HCT116 (cell line): ENCODE data around the gene RALGPS2. TPM values are rescaled to one million over a fixed set of nuclear protein-coding genes. Genes with fewer than 3 reads are reported as not detected.

Experiments used
- ATAC-seq: fragments of 200-7000 bp; cut with Tn5 transposase; 2 replicates; pipeline ENCODE4 v1.9.1; 2020; ENCODE audit warnings: mild to moderate bottlenecking, moderate library complexity
- BruUV-seq: library from RNA; stranded (reverse); fragments of 400-500 nt; replicated peaks from 2 replicates; lab custom pipeline; 2021; lab: Mats Ljungman, UMichigan
- CTCF ChIA-PET: fragments of 300-600 bp; sonication (Branson Sonifier 250); formaldehyde crosslinking; loops from one replicate; lab custom pipeline; 2021; ENCODE audit warnings: antibody characterized with exemption; lab: Charles Lee
- POLR2A ChIA-PET: fragments of 300-600, 350-600 bp; sonication (Branson Sonifier 250); formaldehyde crosslinking; loops from one replicate; lab custom pipeline; 2021; ENCODE audit warnings: antibody characterized with exemption; lab: Charles Lee
- RAD21 ChIA-PET, 2 experiments: fragments of 300-600 bp; sonication (Branson Sonifier 250); formaldehyde crosslinking; loops; one replicate each; lab custom pipeline; 2023; ENCODE audit warnings: low total read pairs in 2 of 2; ENCODE audit not compliant: uncharacterized antibody in 2 of 2, unreplicated experiment in 2 of 2, low non-redundant PET in 1 of 2; lab: Charles Lee
- DNase-seq: peaks from one replicate; pipeline ENCODE4 v3.0.0-alpha.2; 2010; ENCODE audit warnings: low read depth, low spot score
- H2AFZ ChIP-seq: fragments of 200-600 bp; shearing (Covaris generic), sonication (generic); 2 replicates; pipeline ENCODE4 v1.6.1; 2017; ENCODE audit warnings: low read depth, mixed run types, mixed read lengths, antibody characterized with exemption, low read length; ENCODE audit not compliant: poor library complexity, severe bottlenecking
- H3K27ac ChIP-seq: 2 replicates; pipeline ENCODE4 v1.5.1; 2012; ENCODE audit warnings: low read depth, low read length
- H3K27me3 ChIP-seq: fragments of 200-600 bp; sonication (generic); 2 replicates; pipeline ENCODE4 v1.6.1; 2016; ENCODE audit warnings: mixed run types, low read length, mixed read lengths; ENCODE audit not compliant: insufficient read depth
- H3K36me3 ChIP-seq, 2 experiments: fragments of 200-500 bp in 1 of 2; fragments of 200-600 bp in 1 of 2; sonication (Bioruptor generic) in 1 of 2; sonication (generic) in 1 of 2; 2 replicates each; pipeline versions ENCODE4 v1.5.1 to v1.6.1; 2014 to 2016; ENCODE audit warnings: low read length in 2 of 2, inconsistent platforms in 1 of 2, mixed read lengths in 1 of 2, mixed run types in 1 of 2; ENCODE audit not compliant: insufficient read depth in 2 of 2, control insufficient read depth in 1 of 2
- H3K4me1 ChIP-seq, 2 experiments: fragments of 200-600 bp in 1 of 2; sonication (generic) in 1 of 2; 2 replicates each; pipeline versions ENCODE4 v1.5.1 to v1.6.1; 2012 to 2017; ENCODE audit warnings: low read length in 2 of 2, inconsistent platforms in 1 of 2, mild to moderate bottlenecking in 1 of 2, mixed read lengths in 1 of 2, mixed run types in 1 of 2, moderate library complexity in 1 of 2; ENCODE audit not compliant: insufficient read depth in 2 of 2, control insufficient read depth in 1 of 2
- H3K4me2 ChIP-seq: fragments of 200-600 bp; sonication (generic); 2 replicates; pipeline ENCODE4 v1.6.1; 2017; ENCODE audit warnings: mixed run types, low read length, mixed read lengths
- H3K4me3 ChIP-seq, 2 experiments: fragments of 200-600 bp in 1 of 2; sonication (generic) in 1 of 2; replicated peaks in 1 of 2; 2 replicates each; pipeline ENCODE4 v1.5.1; 2011 to 2016; ENCODE audit warnings: low read length in 2 of 2, control low read depth in 1 of 2, low read depth in 1 of 2, mild to moderate bottlenecking in 1 of 2, mixed read lengths in 1 of 2, mixed run types in 1 of 2
- H3K79me2 ChIP-seq: fragments of 200-600 bp; sonication (generic); 2 replicates; pipeline ENCODE4 v1.6.1; 2017; ENCODE audit warnings: mild to moderate bottlenecking, mixed run types, low read length, moderate library complexity, mixed read lengths; ENCODE audit not compliant: insufficient read depth
- H3K9ac ChIP-seq: fragments of 200-600 bp; sonication (generic); 2 replicates; pipeline ENCODE4 v1.6.1; 2016; ENCODE audit warnings: low read length, mixed read lengths
- H3K9me2 ChIP-seq: fragments of 200-600 bp; sonication (generic), shearing (Covaris generic); 2 replicates; pipeline ENCODE4 v1.6.1; 2017; ENCODE audit warnings: mixed run types, mild to moderate bottlenecking, moderate library complexity; ENCODE audit not compliant: insufficient read depth
- H3K9me3 ChIP-seq, 2 experiments: fragments of 200-500 bp in 1 of 2; fragments of 200-600 bp in 1 of 2; sonication (Bioruptor generic) in 1 of 2; sonication (generic) in 1 of 2; 2 replicates each; pipeline ENCODE4 v1.6.1; 2014 to 2017; ENCODE audit warnings: low read length in 2 of 2, mixed read lengths in 2 of 2, inconsistent platforms in 1 of 2, low read depth in 1 of 2, mild to moderate bottlenecking in 1 of 2, mixed run types in 1 of 2, moderate library complexity in 1 of 2; ENCODE audit not compliant: control insufficient read depth in 1 of 2, insufficient read depth in 1 of 2
- H4K20me1 ChIP-seq: fragments of 200-600 bp; sonication (generic), shearing (Covaris generic); 2 replicates; pipeline ENCODE4 v1.6.1; 2017; ENCODE audit warnings: mixed run types, mild to moderate bottlenecking, moderate library complexity; ENCODE audit not compliant: insufficient read depth
- CBX3 ChIP-seq: IDR thresholded peaks from 2 replicates; pipeline ENCODE4 v1.6.1; 2012; ENCODE audit warnings: low read depth
- CEBPB ChIP-seq: IDR thresholded peaks from 2 replicates; pipeline ENCODE4 v1.6.1; 2012; ENCODE audit warnings: low read depth
- EGR1 ChIP-seq: IDR thresholded peaks from 2 replicates; pipeline ENCODE4 v1.6.1; 2012; ENCODE audit warnings: low read depth
- ELF1 ChIP-seq: IDR thresholded peaks from 2 replicates; pipeline ENCODE4 v1.6.1; 2012; ENCODE audit warnings: low read depth, borderline replicate concordance
- FOSL1 ChIP-seq: IDR thresholded peaks from 2 replicates; pipeline ENCODE4 v1.6.1; 2012; ENCODE audit warnings: low read depth
- JUND ChIP-seq: IDR thresholded peaks from 2 replicates; pipeline ENCODE4 v1.6.1; 2012
- POLR2A ChIP-seq: IDR thresholded peaks from 2 replicates; pipeline ENCODE4 v1.7.0; 2011; ENCODE audit warnings: borderline replicate concordance; ENCODE audit not compliant: insufficient read depth, insufficient read length; ENCODE audit errors: extremely low read depth
- POLR2AphosphoS5 ChIP-seq: IDR thresholded peaks from 2 replicates; pipeline ENCODE4 v1.6.1; 2011; ENCODE audit warnings: mild to moderate bottlenecking, low read depth, low read length, moderate library complexity
- RAD21 ChIP-seq: IDR thresholded peaks from 2 replicates; pipeline ENCODE4 v1.6.1; 2012; ENCODE audit warnings: low read depth, mild to moderate bottlenecking
- SP1 ChIP-seq: IDR thresholded peaks from 2 replicates; pipeline ENCODE4 v1.6.1; 2012; ENCODE audit warnings: low read depth
- SRF ChIP-seq: IDR thresholded peaks from 2 replicates; pipeline ENCODE4 v1.6.1; 2012; ENCODE audit warnings: low read depth
- TCF7L2 ChIP-seq: IDR thresholded peaks from 2 replicates; pipeline ENCODE4 v1.7.0; 2011; ENCODE audit warnings: borderline replicate concordance, inconsistent platforms; ENCODE audit not compliant: insufficient read depth, insufficient read length; ENCODE audit errors: extremely low read depth
- YY1 ChIP-seq: IDR thresholded peaks from 2 replicates; pipeline ENCODE4 v1.6.1; 2011; ENCODE audit warnings: low read length, low read depth, moderate library complexity, mild to moderate bottlenecking; ENCODE audit not compliant: insufficient replicate concordance; ENCODE audit errors: extremely low read depth
- ZFX ChIP-seq: fragments of 450-650 bp; IDR thresholded peaks from 2 replicates; pipeline ENCODE4 v1.6.1; 2017
- ZNF274 ChIP-seq: fragments of 200-500 bp; sonication (Bioruptor generic); IDR thresholded peaks from 2 replicates; pipeline ENCODE4 v1.6.1; 2014; ENCODE audit warnings: mild to moderate bottlenecking, low read depth, low read length, inconsistent platforms
- intact Hi-C: fragments of 100-400 bp; cut with micrococcal nuclease; formaldehyde crosslinking; loops from 2 replicates; pipeline ENCODE4 v1.10.0; 2022
- total RNA-seq: library from RNA; stranded (reverse); gene quantifications from one replicate; pipeline ENCODE4 v1.2.1, GENCODE V29; 2021; ENCODE audit not compliant: unreplicated experiment
- TF ChIP-seq, protein P1 (sequence below): IDR thresholded peaks from 2 replicates; pipeline ENCODE4 v1.6.1; 2012
- TF ChIP-seq, protein P2 (sequence below): IDR thresholded peaks from 2 replicates; pipeline ENCODE4 v1.6.1; 2012; ENCODE audit warnings: low read depth
- TF ChIP-seq, protein P3 (sequence below): IDR thresholded peaks from 2 replicates; pipeline ENCODE4 v1.6.1; 2012

Gene RALGPS2
- total RNA-seq, 1 experiment from 2014 or later: 25.6 TPM

DNA sequence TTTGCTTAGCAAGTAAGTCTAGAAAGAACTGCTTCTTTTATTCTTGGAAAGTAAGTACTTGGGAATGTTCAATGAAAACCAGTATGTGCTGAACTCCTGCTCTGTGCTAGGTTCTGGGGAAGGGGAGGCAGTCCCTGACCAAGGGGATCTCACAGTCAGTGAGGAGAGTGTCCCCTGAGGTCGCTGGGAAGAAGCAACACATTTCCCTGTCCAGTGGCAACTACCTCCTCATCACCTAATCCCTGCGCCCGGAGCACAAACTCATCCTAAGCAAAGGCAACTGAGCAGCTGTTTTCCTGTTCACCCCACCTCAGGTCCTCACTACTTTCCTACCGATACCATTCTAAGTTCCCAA is 207.5 kb downstream of the RALGPS2 start:
- CTCF ChIA-PET: no interaction called here
- no peak overlapping the region for H3K27ac ChIP-seq
- no peak for ATAC-seq
- no peak for TF ChIP-seq ELF1
- TF ChIP-seq YY1: no peak
- TF ChIP-seq, protein P1, sequence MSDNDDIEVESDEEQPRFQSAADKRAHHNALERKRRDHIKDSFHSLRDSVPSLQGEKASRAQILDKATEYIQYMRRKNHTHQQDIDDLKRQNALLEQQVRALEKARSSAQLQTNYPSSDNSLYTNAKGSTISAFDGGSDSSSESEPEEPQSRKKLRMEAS: no peak
- TF ChIP-seq FOSL1: no peak
- no peak for TF ChIP-seq EGR1
- TF ChIP-seq, all 23 proteins: peak for 0
- Histone ChIP-seq H2AFZ (no peak overlapping the region), H3K4me1 (no peaks in the 10 kb centered on the region), H3K4me2 (no peak overlapping the region), H3K27me3 (no peaks in the 10 kb centered on the region), H3K9ac (no peak overlapping the region), H3K9me2 (0 out of 2 replicates have a peak, but pooled peaks cover 4% of the 10 kb centered on the region), H4K20me1 (no peaks in the 10 kb centered on the region), H3K9me3 (no peaks in the 10 kb centered on the region), H3K4me3 (no peak overlapping the region), H3K36me3 (no peaks in the 10 kb centered on the region), H3K79me2 (no peaks in the 10 kb centered on the region)
- no peak for DNase-seq
- POLR2A ChIA-PET: no interaction called here
- RAD21 ChIA-PET: no interaction called here
- BruUV-seq: no TSS peak
- intact Hi-C loops: no loop called here

DNA sequence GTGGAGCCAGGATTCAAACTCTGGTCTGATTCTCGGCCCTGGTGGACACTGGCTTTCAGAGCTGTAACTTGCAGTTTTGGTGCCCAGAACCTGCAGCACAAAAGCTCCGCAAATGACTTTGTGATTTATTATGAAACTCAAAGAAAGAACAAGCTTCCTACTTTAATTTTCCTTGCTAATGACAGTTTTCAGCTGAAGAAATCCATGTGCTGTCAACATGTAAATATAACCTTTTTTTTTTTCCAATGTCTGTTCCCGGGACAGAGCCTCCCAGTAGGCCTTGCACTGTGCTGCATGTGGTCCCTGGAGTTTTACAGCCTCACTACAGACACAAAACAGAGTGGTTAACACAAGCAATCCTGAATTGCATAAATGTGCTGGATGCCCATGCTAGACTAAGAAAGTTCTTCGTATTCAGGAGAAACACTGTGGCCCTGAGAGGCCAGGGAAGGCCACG is 208.1 kb downstream of the RALGPS2 start:
- CTCF ChIA-PET: no interaction called here
- 0 out of 2 replicates have a peak, but pooled peaks cover 4% of the 10 kb centered on the region for H3K9me2 ChIP-seq
- intact Hi-C loops: no loop called here
- H3K36me3 ChIP-seq: no peaks in the 10 kb centered on the region
- TF ChIP-seq ZNF274: no peak
- TF ChIP-seq ZFX: no peak
- TF ChIP-seq, protein P2, sequence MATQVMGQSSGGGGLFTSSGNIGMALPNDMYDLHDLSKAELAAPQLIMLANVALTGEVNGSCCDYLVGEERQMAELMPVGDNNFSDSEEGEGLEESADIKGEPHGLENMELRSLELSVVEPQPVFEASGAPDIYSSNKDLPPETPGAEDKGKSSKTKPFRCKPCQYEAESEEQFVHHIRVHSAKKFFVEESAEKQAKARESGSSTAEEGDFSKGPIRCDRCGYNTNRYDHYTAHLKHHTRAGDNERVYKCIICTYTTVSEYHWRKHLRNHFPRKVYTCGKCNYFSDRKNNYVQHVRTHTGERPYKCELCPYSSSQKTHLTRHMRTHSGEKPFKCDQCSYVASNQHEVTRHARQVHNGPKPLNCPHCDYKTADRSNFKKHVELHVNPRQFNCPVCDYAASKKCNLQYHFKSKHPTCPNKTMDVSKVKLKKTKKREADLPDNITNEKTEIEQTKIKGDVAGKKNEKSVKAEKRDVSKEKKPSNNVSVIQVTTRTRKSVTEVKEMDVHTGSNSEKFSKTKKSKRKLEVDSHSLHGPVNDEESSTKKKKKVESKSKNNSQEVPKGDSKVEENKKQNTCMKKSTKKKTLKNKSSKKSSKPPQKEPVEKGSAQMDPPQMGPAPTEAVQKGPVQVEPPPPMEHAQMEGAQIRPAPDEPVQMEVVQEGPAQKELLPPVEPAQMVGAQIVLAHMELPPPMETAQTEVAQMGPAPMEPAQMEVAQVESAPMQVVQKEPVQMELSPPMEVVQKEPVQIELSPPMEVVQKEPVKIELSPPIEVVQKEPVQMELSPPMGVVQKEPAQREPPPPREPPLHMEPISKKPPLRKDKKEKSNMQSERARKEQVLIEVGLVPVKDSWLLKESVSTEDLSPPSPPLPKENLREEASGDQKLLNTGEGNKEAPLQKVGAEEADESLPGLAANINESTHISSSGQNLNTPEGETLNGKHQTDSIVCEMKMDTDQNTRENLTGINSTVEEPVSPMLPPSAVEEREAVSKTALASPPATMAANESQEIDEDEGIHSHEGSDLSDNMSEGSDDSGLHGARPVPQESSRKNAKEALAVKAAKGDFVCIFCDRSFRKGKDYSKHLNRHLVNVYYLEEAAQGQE: no peak
- no peak for TF ChIP-seq YY1
- TF ChIP-seq FOSL1: no peak
- TF ChIP-seq CEBPB: no peak
- no peak for TF ChIP-seq RAD21
- TF ChIP-seq SP1: no peak
- TF ChIP-seq CBX3: no peak
- TF ChIP-seq SRF: no peak
- TF ChIP-seq, protein P1: no peak
- no peak for TF ChIP-seq TCF7L2
- no peak for TF ChIP-seq POLR2A
- TF ChIP-seq JUND: no peak
- no peak for TF ChIP-seq POLR2AphosphoS5
- TF ChIP-seq, protein P3, sequence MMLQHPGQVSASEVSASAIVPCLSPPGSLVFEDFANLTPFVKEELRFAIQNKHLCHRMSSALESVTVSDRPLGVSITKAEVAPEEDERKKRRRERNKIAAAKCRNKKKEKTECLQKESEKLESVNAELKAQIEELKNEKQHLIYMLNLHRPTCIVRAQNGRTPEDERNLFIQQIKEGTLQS: no peak
- TF ChIP-seq, all 23 proteins: peak for 0
- ATAC-seq: no peak
- Histone ChIP-seq H4K20me1 (no peaks in the 10 kb centered on the region), H3K27ac (no peak overlapping the region), H2AFZ (no peak overlapping the region), H3K4me2 (no peak overlapping the region), H3K27me3 (no peaks in the 10 kb centered on the region), H3K4me3 (no peak overlapping the region), H3K4me1 (no peaks in the 10 kb centered on the region), H3K79me2 (no peaks in the 10 kb centered on the region), H3K9ac (no peak overlapping the region), H3K9me3 (no peaks in the 10 kb centered on the region)
- RAD21 ChIA-PET: no interaction called here
- POLR2A ChIA-PET: no interaction called here
- no TSS peak for BruUV-seq
- no peak for DNase-seq
